Ishikawa (cell line): Measurements from ENCODE around the gene FAM83F.

Source experiments
- CREB1 ChIP-seq: IDR thresholded peaks from 2 replicates; pipeline ENCODE4 v1.6.1; 2012; ENCODE audit warnings: low read depth
- EGR1 ChIP-seq: IDR thresholded peaks from 2 replicates; pipeline ENCODE4 v1.6.1; 2012
- EP300 ChIP-seq: IDR thresholded peaks from 2 replicates; pipeline ENCODE4 v1.6.1; 2012; ENCODE audit warnings: borderline replicate concordance
- MAX ChIP-seq: IDR thresholded peaks from 2 replicates; pipeline ENCODE4 v1.6.1; 2012
- RAD21 ChIP-seq: IDR thresholded peaks from 2 replicates; pipeline ENCODE4 v1.6.1; 2012; ENCODE audit warnings: low read depth
- REST ChIP-seq: IDR thresholded peaks from 2 replicates; pipeline ENCODE4 v1.6.1; 2012; ENCODE audit warnings: low read depth, mild to moderate bottlenecking
- TAF1 ChIP-seq: IDR thresholded peaks from 2 replicates; pipeline ENCODE4 v1.6.1; 2012; ENCODE audit warnings: low read depth, mild to moderate bottlenecking
- YY1 ChIP-seq: IDR thresholded peaks from 2 replicates; pipeline ENCODE4 v1.6.1; 2012; ENCODE audit warnings: low read depth
- ZBTB7A ChIP-seq: IDR thresholded peaks from 2 replicates; pipeline ENCODE4 v1.6.1; 2012; ENCODE audit warnings: low read depth

- no peak for TF ChIP-seq MAX
- no peak for TF ChIP-seq CREB1
- TF ChIP-seq YY1 = no peak
- TF ChIP-seq RAD21 = no peak
- no peak for TF ChIP-seq ZBTB7A
- TF ChIP-seq TAF1 = no peak
- TF ChIP-seq EP300 = no peak
- no peak for TF ChIP-seq REST
- TF ChIP-seq EGR1 = no peak
Observed at GRCh38 chr22:40001106-40001505, 6.4 kb downstream of the FAM83F start.
